Hepatocyte (in vitro differentiated cells): ENCODE results near the gene WNT7A.

ENCODE experiments used
- CTCF ChIP-seq: fragments of 200-600 bp; sonication (generic); IDR thresholded peaks from 2 replicates; pipeline ENCODE4 v1.5.1; 2016; ENCODE audit warnings: antibody characterized with exemption, mild to moderate bottlenecking; ENCODE audit not compliant: poor library complexity
- EZH2phosphoT487 ChIP-seq: fragments of 200-600 bp; sonication (generic); IDR thresholded peaks from one replicate; pipeline ENCODE4 v1.6.1; 2018; ENCODE audit warnings: antibody characterized with exemption, mild to moderate bottlenecking, low read depth, moderate library complexity; ENCODE audit not compliant: unreplicated experiment, severe bottlenecking

DNA sequence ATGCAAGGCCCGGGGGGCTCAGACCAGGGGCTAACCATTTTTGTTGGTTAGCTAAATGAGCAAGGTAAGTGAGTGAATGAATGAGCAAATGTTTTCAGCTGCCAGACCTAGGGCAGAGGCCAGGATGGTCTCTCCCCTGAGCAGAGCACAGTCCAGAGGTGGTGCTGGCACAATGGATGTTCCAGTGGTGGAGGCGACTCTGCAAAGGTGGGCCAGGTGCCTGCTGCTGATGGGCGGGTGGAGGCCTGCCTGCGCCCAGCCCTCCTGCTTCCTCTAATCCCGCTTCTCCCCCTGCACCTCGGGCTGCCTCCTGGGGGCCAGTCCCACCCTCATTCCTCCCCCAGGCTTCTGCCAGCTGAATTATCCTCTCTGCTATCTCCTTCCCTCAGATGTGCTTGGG is 112.8 kb downstream of the WNT7A start:
- no peak for TF ChIP-seq CTCF
- no peak for TF ChIP-seq EZH2phosphoT487
